GM23248 (cell line): ENCODE data around the gene DLX2.

Source experiments
- EZH2 ChIP-seq: fragments of 200-600 bp; sonication (generic); IDR thresholded peaks from 2 replicates; pipeline ENCODE4 v1.6.1; 2018; ENCODE audit warnings: antibody characterized with exemption, mild to moderate bottlenecking; ENCODE audit not compliant: insufficient read depth, poor library complexity, severe bottlenecking
- EZH2phosphoT487 ChIP-seq: fragments of 200-600 bp; sonication (generic); IDR thresholded peaks from 2 replicates; pipeline ENCODE4 v1.6.1; 2018; ENCODE audit warnings: antibody characterized with exemption, moderate library complexity, mild to moderate bottlenecking, low read depth; ENCODE audit not compliant: insufficient read depth

GRCh38 chr2:172083628-172084394 lies 18.9 kb downstream of the DLX2 start:
- TF ChIP-seq EZH2: no peak
- no peak for TF ChIP-seq EZH2phosphoT487
